ENCODE measurements around the gene GPC1. TPM values are rescaled to one million over a fixed set of nuclear protein-coding genes. Genes with fewer than 3 reads are reported as not detected.

GPC1 gene
- total and polyA plus RNA-seq, 10 of the 15 experiments (the other 5 are each of a cell fraction or from before 2014, with no cell fraction given): 0.06 to 0.77 (median 0.23) TPM; not detected in 3

- POLR2A ChIA-PET: no interaction called here
- intact Hi-C loops (cut with micrococcal nuclease; ENCODE audit: unreplicated experiment): no loop called here
- BruUV-seq (replicated peaks): no TSS peak
Measured at GRCh38 chr2:240431271-240431660, 4.2 kb upstream of the GPC1 start.

GRCh38 chr2:240431661-240432424 is 3.6 kb upstream of the GPC1 start:
- Histone ChIP-seq H3K9ac (ENCODE audit: control insufficient read depth, insufficient read depth, low read length) (no peak overlapping the region), H2AFZ (ENCODE audit: control insufficient read depth, low read depth, low read length) (no peak overlapping the region), H4K20me1 (ENCODE audit: control insufficient read depth, insufficient read depth) (no peaks in the 10 kb centered on the region), H3K79me2 (ENCODE audit: control insufficient read depth, insufficient read depth, low read length) (no peaks in the 10 kb centered on the region), H3K9me3 (replicated peaks; ENCODE audit: control insufficient read depth, insufficient read depth, low read length) (no peaks in the 10 kb centered on the region), H3K4me1 (ENCODE audit: control insufficient read depth, insufficient read depth, low read length) (no peaks in the 10 kb centered on the region), H3K36me3 (ENCODE audit: control insufficient read depth in 2 of 2, insufficient read depth in 2 of 2, low read length in 1 of 2) (no peaks in the 10 kb centered on the region), H3K27me3 (replicated peaks in 1 of 2; ENCODE audit: control insufficient read depth in 2 of 2, insufficient read depth in 2 of 2, low read length in 1 of 2) (peaks cover 2 to 8% of the 10 kb centered on the region in 2 experiments), H3K4me2 (ENCODE audit: control insufficient read depth, insufficient read depth) (no peak overlapping the region), H3K27ac (ENCODE audit: control insufficient read depth, insufficient read depth) (no peak overlapping the region), H3K4me3 (no peak overlapping the region)
- in situ Hi-C loops (cut with MboI): no loop called here
- ChIA-PET CTCF (interaction anchor here (0.9 kb wide), 1 partner anchor 76 kb away, joined by 3 read pairs; no protein-coding TSS in a partner anchor), POLR2A (no interaction called here), RAD21 (ENCODE audit: unreplicated experiment) (no interaction called here), SMC1A (ENCODE audit: uncharacterized antibody, unreplicated experiment) (no interaction called here)
- BruUV-seq (replicated peaks): no TSS peak
- FAIRE-seq: no peak
- no peak for DNase-seq (ENCODE audit: low read depth, low spot score)
- WGBS (ENCODE audit: insufficient coverage, insufficient replicate concordance, low lambda C conversion rate, missing lambda C conversion rate): 16% methylated on average over 12 of the region's 12 CpGs
- intact Hi-C loops (cut with micrococcal nuclease; ENCODE audit: unreplicated experiment): no loop called here
- no peak for ATAC-seq
- TF ChIP-seq SKIL (IDR thresholded peaks at IDR 0.05; ENCODE audit: low read depth, poor library complexity, severe bottlenecking) (no peak), IRF5 (IDR thresholded peaks at IDR 0.05; ENCODE audit: borderline replicate concordance) (no peak), YBX1 (IDR thresholded peaks at IDR 0.05) (no peak), ATF7 (IDR thresholded peaks at IDR 0.05; ENCODE audit: low read depth) (no peak), BCL3 (IDR thresholded peaks at IDR 0.05; ENCODE audit: borderline replicate concordance, insufficient read depth, low read depth, low read length, poor library complexity, severe bottlenecking) (no peak), CBX3 (IDR thresholded peaks at IDR 0.05; ENCODE audit: borderline replicate concordance, low read depth) (no peak), TCF12 (IDR thresholded peaks at IDR 0.05; ENCODE audit: low read depth, low read length) (no peak)

More at GRCh38 chr2:240431271-240431660, 4.2 kb upstream of the GPC1 start:
- ChIA-PET SMC1A (ENCODE audit: uncharacterized antibody, unreplicated experiment) (no interaction called here), RAD21 (ENCODE audit: unreplicated experiment) (no interaction called here), CTCF (interaction anchor here (0.9 kb wide), 1 partner anchor 75 kb away, joined by 3 read pairs; no protein-coding TSS in a partner anchor)
- ATAC-seq: no peak
- FAIRE-seq: no peak
- Histone ChIP-seq H3K4me1 (ENCODE audit: control insufficient read depth, insufficient read depth, low read length) (no peaks in the 10 kb centered on the region), H3K9me3 (replicated peaks; ENCODE audit: control insufficient read depth, insufficient read depth, low read length) (no peaks in the 10 kb centered on the region), H3K4me2 (ENCODE audit: control insufficient read depth, insufficient read depth) (no peak overlapping the region), H3K27ac (ENCODE audit: control insufficient read depth, insufficient read depth) (no peak overlapping the region), H3K4me3 (no peak overlapping the region), H3K36me3 (ENCODE audit: control insufficient read depth in 2 of 2, insufficient read depth in 2 of 2, low read length in 1 of 2) (no peaks in the 10 kb centered on the region), H2AFZ (ENCODE audit: control insufficient read depth, low read depth, low read length) (no peak overlapping the region), H3K27me3 (replicated peaks in 1 of 2; ENCODE audit: control insufficient read depth in 2 of 2, insufficient read depth in 2 of 2, low read length in 1 of 2) (peaks cover 0 to 4% of the 10 kb centered on the region in 2 experiments; a peak in 3 of 4 replicates), H3K79me2 (ENCODE audit: control insufficient read depth, insufficient read depth, low read length) (no peaks in the 10 kb centered on the region), H3K9ac (ENCODE audit: control insufficient read depth, insufficient read depth, low read length) (no peak overlapping the region), H4K20me1 (ENCODE audit: control insufficient read depth, insufficient read depth) (no peaks in the 10 kb centered on the region)
- no peak for TF ChIP-seq STAT1 (conservative IDR thresholded peaks at IDR 0.05)
- no peak for TF ChIP-seq ZNF384 (IDR thresholded peaks at IDR 0.05; ENCODE audit: borderline replicate concordance, low read depth, low read length)
- no peak for TF ChIP-seq MTA3 (IDR thresholded peaks at IDR 0.05; ENCODE audit: borderline replicate concordance, low read length)
- no peak for TF ChIP-seq KAT2A (conservative IDR thresholded peaks at IDR 0.05; ENCODE audit: control insufficient read depth, low read depth, low read length)
- TF ChIP-seq WRNIP1 (IDR thresholded peaks at IDR 0.05; ENCODE audit: borderline replicate concordance, low read depth, low read length): no peak
- TF ChIP-seq HDAC6 (IDR thresholded peaks at IDR 0.05; ENCODE audit: unreplicated experiment): no peak
- TF ChIP-seq FOS (IDR thresholded peaks at IDR 0.05; ENCODE audit: borderline replicate concordance, extremely low read depth, insufficient read length): no peak
- no peak for TF ChIP-seq PAX5 (IDR thresholded peaks at IDR 0.05; ENCODE audit: borderline replicate concordance, low read depth, low read length)
- TF ChIP-seq EED (IDR thresholded peaks at IDR 0.05; ENCODE audit: low read depth): no peak
- 29% methylated on average over 3 of the region's 3 CpGs for WGBS (ENCODE audit: insufficient coverage, insufficient replicate concordance, low lambda C conversion rate, missing lambda C conversion rate)
- in situ Hi-C loops (cut with MboI): no loop called here
- DNase-seq (ENCODE audit: low read depth, low spot score): no peak
